ENCODE results near the gene APOL2.

GRCh38 chr22:36227396-36227795 is 11.9 kb downstream of the APOL2 start:
- no peak for TF ChIP-seq POLR2A (IDR thresholded peaks at IDR 0.05)
- TF ChIP-seq, protein P1, sequence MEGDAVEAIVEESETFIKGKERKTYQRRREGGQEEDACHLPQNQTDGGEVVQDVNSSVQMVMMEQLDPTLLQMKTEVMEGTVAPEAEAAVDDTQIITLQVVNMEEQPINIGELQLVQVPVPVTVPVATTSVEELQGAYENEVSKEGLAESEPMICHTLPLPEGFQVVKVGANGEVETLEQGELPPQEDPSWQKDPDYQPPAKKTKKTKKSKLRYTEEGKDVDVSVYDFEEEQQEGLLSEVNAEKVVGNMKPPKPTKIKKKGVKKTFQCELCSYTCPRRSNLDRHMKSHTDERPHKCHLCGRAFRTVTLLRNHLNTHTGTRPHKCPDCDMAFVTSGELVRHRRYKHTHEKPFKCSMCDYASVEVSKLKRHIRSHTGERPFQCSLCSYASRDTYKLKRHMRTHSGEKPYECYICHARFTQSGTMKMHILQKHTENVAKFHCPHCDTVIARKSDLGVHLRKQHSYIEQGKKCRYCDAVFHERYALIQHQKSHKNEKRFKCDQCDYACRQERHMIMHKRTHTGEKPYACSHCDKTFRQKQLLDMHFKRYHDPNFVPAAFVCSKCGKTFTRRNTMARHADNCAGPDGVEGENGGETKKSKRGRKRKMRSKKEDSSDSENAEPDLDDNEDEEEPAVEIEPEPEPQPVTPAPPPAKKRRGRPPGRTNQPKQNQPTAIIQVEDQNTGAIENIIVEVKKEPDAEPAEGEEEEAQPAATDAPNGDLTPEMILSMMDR (IDR thresholded peaks at IDR 0.05): no peak

All from uterus (tissue), 2 donors.